Neural cell (in vitro differentiated cells): Measurements from ENCODE around the gene P3H2. TPM values are rescaled to one million over a fixed set of nuclear protein-coding genes. Genes with fewer than 3 reads are reported as not detected.

ENCODE experiments used
- H2AFZ ChIP-seq: fragments of 200-600, 300-800 bp; sonication (generic), shearing (Covaris generic); 2 replicates; pipeline ENCODE4 v1.6.0; 2014; ENCODE audit warnings: low read depth, mild to moderate bottlenecking, antibody characterized with exemption, low read length, moderate library complexity
- H3F3A ChIP-seq: fragments of 200-600 bp; shearing (Covaris generic); 2 replicates; pipeline ENCODE4 v1.6.1; 2016; ENCODE audit warnings: mild to moderate bottlenecking, moderate library complexity, mixed read lengths, antibody characterized with exemption, low read length; ENCODE audit not compliant: insufficient read depth, poor library complexity, severe bottlenecking
- H3K27ac ChIP-seq: fragments of 200-600, 300-800 bp; sonication (generic), shearing (Covaris generic); 2 replicates; pipeline ENCODE4 v1.5.1; 2014; ENCODE audit warnings: mild to moderate bottlenecking, low read length, moderate library complexity
- H3K27me3 ChIP-seq: fragments of 300-800, 200-600 bp; sonication (generic), shearing (Covaris generic); 2 replicates; pipeline ENCODE4 v1.6.0; 2014; ENCODE audit warnings: mild to moderate bottlenecking, low read depth, low read length, moderate library complexity; ENCODE audit not compliant: insufficient read depth
- H3K36me3 ChIP-seq: fragments of 300-800, 200-600 bp; sonication (generic), shearing (Covaris generic); 2 replicates; pipeline ENCODE4 v1.5.1; 2014; ENCODE audit warnings: mild to moderate bottlenecking, antibody characterized with exemption, low read length, moderate library complexity; ENCODE audit not compliant: insufficient read depth
- H3K4me2 ChIP-seq: fragments of 300-800, 200-600 bp; sonication (generic), shearing (Covaris generic); 2 replicates; pipeline ENCODE4 v1.6.0; 2014; ENCODE audit warnings: mild to moderate bottlenecking, low read length
- H3K4me3 ChIP-seq: fragments of 300-800, 200-600 bp; sonication (generic), shearing (Covaris generic); 2 replicates; pipeline ENCODE4 v1.5.1; 2014; ENCODE audit warnings: mild to moderate bottlenecking, low read length, moderate library complexity
- H3K79me2 ChIP-seq: fragments of 200-600 bp; shearing (Covaris generic); replicated peaks from 2 replicates; pipeline ENCODE4 v1.6.0; 2014; ENCODE audit warnings: mild to moderate bottlenecking, low read length, moderate library complexity; ENCODE audit not compliant: insufficient read depth
- H3K9ac ChIP-seq: fragments of 300-800, 200-600 bp; sonication (generic), shearing (Covaris generic); 2 replicates; pipeline ENCODE4 v1.6.1; 2016; ENCODE audit warnings: mild to moderate bottlenecking, low read length, mixed read lengths
- H3K9me2 ChIP-seq: fragments of 200-600 bp; shearing (Covaris generic); 2 replicates; pipeline ENCODE4 v1.6.1; 2016; ENCODE audit warnings: mild to moderate bottlenecking, low read length, mixed read lengths; ENCODE audit not compliant: insufficient read depth
- H3K9me3 ChIP-seq: fragments of 200-600, 300-800 bp; sonication (generic), shearing (Covaris generic); 2 replicates; pipeline ENCODE4 v1.6.1; 2016; ENCODE audit warnings: mild to moderate bottlenecking, mixed run types, low read length, moderate library complexity, mixed read lengths
- H4K20me1 ChIP-seq: fragments of 200-600 bp; shearing (Covaris generic); 2 replicates; pipeline ENCODE4 v1.6.1; 2016; ENCODE audit warnings: mild to moderate bottlenecking, mixed run types; ENCODE audit not compliant: insufficient read depth
- CTCF ChIP-seq: fragments of 450-650 bp; IDR thresholded peaks from 2 replicates; pipeline ENCODE4 v1.5.1; 2014; ENCODE audit warnings: antibody characterized with exemption, mild to moderate bottlenecking, moderate library complexity; ENCODE audit not compliant: poor library complexity, severe bottlenecking
- EP300 ChIP-seq: fragments of 450-650 bp; conservative IDR thresholded peaks from 2 replicates; pipeline ENCODE4 v1.6.1; 2014; ENCODE audit warnings: antibody characterized with exemption, mild to moderate bottlenecking, moderate library complexity; ENCODE audit not compliant: poor library complexity, severe bottlenecking
- EZH2 ChIP-seq: fragments of 200-600, 300-800 bp; shearing (Covaris generic), sonication (generic); IDR thresholded peaks from 2 replicates; pipeline ENCODE4 v1.6.1; 2014; ENCODE audit warnings: antibody characterized with exemption, low read length, borderline replicate concordance, mild to moderate bottlenecking; ENCODE audit not compliant: insufficient read depth, poor library complexity, severe bottlenecking
- MXI1 ChIP-seq: fragments of 450-650 bp; conservative IDR thresholded peaks from 2 replicates; pipeline ENCODE4 v1.6.1; 2014; ENCODE audit warnings: antibody characterized with exemption, mild to moderate bottlenecking; ENCODE audit not compliant: poor library complexity, severe bottlenecking
- POLR2AphosphoS5 ChIP-seq: IDR thresholded peaks from 2 replicates; pipeline ENCODE4 v1.6.1; 2012
- RAD21 ChIP-seq: fragments of 450-650 bp; conservative IDR thresholded peaks from 2 replicates; pipeline ENCODE4 v1.6.1; 2014; ENCODE audit warnings: antibody characterized with exemption, mild to moderate bottlenecking, moderate library complexity
- REST ChIP-seq: IDR thresholded peaks from 2 replicates; pipeline ENCODE4 v1.6.1; 2012; ENCODE audit warnings: borderline replicate concordance
- SMC3 ChIP-seq: fragments of 450-650 bp; conservative IDR thresholded peaks from 2 replicates; pipeline ENCODE4 v1.6.1; 2014; ENCODE audit warnings: antibody characterized with exemption, mild to moderate bottlenecking, moderate library complexity; ENCODE audit not compliant: poor library complexity
- TAF1 ChIP-seq: IDR thresholded peaks from 2 replicates; pipeline ENCODE4 v1.6.1; 2012; ENCODE audit warnings: low read depth
- polyA plus RNA-seq: library from polyadenylated mRNA; depleted of rRNA; stranded (reverse); fragments of >200 nt; gene quantifications from 2 replicates; pipeline ENCODE4 v1.2.3, GENCODE V29; 2014

P3H2 gene
- polyA plus RNA-seq, 1 donor from 2014 or later, result 0.68 TPM

DNA sequence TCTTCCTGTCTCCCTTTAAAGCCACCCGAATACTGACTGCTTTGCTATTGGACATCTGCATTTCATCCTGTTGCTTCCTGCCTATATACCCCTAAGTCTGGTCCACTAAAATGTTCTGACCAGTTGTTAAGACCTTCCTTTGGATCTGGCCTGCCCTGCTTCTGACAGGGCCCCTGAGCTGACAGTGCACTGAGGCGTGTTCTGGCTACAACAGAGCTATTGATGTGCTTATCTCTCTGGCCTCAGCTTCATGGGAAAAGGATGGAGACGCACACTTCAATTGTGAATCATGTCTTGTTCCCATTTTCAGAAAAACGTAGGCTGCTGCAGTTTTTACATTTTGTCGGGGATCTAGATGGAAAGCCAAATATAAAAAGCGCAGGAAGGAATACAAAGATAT is 7.1 kb upstream of the P3H2 start:
- Histone ChIP-seq H3K9ac (no peak overlapping the region), H3K36me3 (no peaks in the 10 kb centered on the region), H3K27ac (no peak overlapping the region), H3K27me3 (no peaks in the 10 kb centered on the region), H4K20me1 (no peaks in the 10 kb centered on the region), H2AFZ (no peak overlapping the region), H3K4me3 (no peak overlapping the region), H3K4me2 (no peak overlapping the region), H3K79me2 (no peaks in the 10 kb centered on the region), H3K9me2 (no peaks in the 10 kb centered on the region), H3F3A (no peaks in the 10 kb centered on the region), H3K9me3 (no peaks in the 10 kb centered on the region)
- TF ChIP-seq SMC3 (no peak), REST (no peak), EP300 (no peak), TAF1 (no peak), CTCF (no peak), RAD21 (no peak), POLR2AphosphoS5 (no peak), MXI1 (no peak), EZH2 (no peak)

GRCh38 chr3:190127195-190127594 is 6.5 kb upstream of the P3H2 start:
- TF ChIP-seq SMC3 (no peak), EZH2 (no peak), REST (no peak), MXI1 (no peak), CTCF (no peak), TAF1 (no peak), POLR2AphosphoS5 (no peak), RAD21 (no peak), EP300 (no peak)
- Histone ChIP-seq H3F3A (no peaks in the 10 kb centered on the region), H3K36me3 (no peaks in the 10 kb centered on the region), H3K27me3 (no peaks in the 10 kb centered on the region), H3K9me2 (no peaks in the 10 kb centered on the region), H3K9ac (no peak overlapping the region), H3K4me3 (no peak overlapping the region), H3K79me2 (no peaks in the 10 kb centered on the region), H3K4me2 (no peak overlapping the region), H4K20me1 (no peaks in the 10 kb centered on the region), H2AFZ (no peak overlapping the region), H3K9me3 (no peaks in the 10 kb centered on the region), H3K27ac (no peak overlapping the region)
